ENCODE results near the gene STAT6.

The STAT6 gene

DNA sequence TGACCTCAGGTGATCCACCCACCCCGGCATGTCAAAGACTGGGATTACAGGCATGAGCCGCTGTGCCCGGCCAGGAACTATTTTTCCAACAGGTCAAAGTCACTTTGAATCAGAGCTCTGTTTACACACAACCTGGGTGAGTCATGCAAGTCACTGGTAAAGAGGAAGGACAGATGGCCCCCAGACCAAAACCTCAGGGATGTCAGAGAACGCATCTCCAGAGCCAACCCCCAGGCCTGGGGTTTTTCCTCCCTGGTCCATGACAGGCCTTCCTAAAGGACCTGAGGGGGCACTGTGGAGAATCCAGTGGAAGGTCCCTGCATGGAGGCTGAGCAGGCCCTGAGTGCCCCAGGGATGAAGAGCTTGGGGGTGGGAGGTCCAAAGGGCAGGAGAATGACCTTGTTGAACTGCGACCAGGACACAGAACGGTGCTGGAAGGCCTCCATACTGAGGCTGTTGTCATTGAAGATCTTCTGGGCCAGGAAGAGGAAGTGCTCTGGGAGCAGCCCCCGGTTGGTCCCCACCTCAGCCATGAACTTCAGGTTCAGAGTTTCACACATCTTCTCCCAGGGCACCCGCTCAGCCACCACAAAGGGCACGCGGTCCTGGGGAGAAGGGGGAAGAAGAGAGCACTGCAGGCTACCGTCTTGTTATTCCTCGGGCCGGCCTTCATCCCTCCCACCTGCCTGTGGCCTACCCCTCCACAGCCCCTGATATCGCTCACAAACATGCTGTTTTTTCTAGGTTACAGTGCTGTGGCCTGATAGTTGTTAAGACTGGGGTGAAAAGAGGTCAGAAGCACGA, 9.1 kb downstream of the STAT6 start:
- no peak for TF ChIP-seq CTCF (conservative IDR thresholded peaks at IDR 0.05; ENCODE audit: low read depth, low read length)
- Histone ChIP-seq H3K4me2 (no peak overlapping the region), H3K27ac (no peak overlapping the region), H4K20me1 (ENCODE audit: insufficient read depth) (no peaks in the 10 kb centered on the region), H3K79me2 (ENCODE audit: insufficient read depth, low read depth) (no peaks in the 10 kb centered on the region), H2AFZ (ENCODE audit: low read depth) (no peak overlapping the region), H3K4me1 (ENCODE audit: low read depth, poor library complexity, severe bottlenecking) (no peaks in the 10 kb centered on the region), H3K27me3 (ENCODE audit: insufficient read depth, low read depth) (no peaks in the 10 kb centered on the region), H3K36me3 (ENCODE audit: insufficient read depth) (no peaks in the 10 kb centered on the region), H3K9ac (no peak overlapping the region), H3K4me3 (IDR thresholded peaks at IDR 0.05; ENCODE audit: insufficient read depth, low read depth, low read length) (no peak overlapping the region)

GRCh38 chr12:57099766-57100165, 11.4 kb downstream of the STAT6 start:
- Histone ChIP-seq H2AFZ (ENCODE audit: low read depth) (no peak overlapping the region), H3K4me2 (no peak overlapping the region), H4K20me1 (ENCODE audit: insufficient read depth) (no peaks in the 10 kb centered on the region), H3K27ac (no peak overlapping the region), H3K4me3 (IDR thresholded peaks at IDR 0.05; ENCODE audit: insufficient read depth, low read depth, low read length) (no peak overlapping the region), H3K79me2 (ENCODE audit: insufficient read depth, low read depth) (no peaks in the 10 kb centered on the region), H3K36me3 (ENCODE audit: insufficient read depth) (no peaks in the 10 kb centered on the region), H3K4me1 (ENCODE audit: low read depth, poor library complexity, severe bottlenecking) (no peaks in the 10 kb centered on the region), H3K9ac (no peak overlapping the region), H3K27me3 (ENCODE audit: insufficient read depth, low read depth) (no peaks in the 10 kb centered on the region)
- no peak for TF ChIP-seq CTCF (conservative IDR thresholded peaks at IDR 0.05; ENCODE audit: low read depth, low read length)

DNA sequence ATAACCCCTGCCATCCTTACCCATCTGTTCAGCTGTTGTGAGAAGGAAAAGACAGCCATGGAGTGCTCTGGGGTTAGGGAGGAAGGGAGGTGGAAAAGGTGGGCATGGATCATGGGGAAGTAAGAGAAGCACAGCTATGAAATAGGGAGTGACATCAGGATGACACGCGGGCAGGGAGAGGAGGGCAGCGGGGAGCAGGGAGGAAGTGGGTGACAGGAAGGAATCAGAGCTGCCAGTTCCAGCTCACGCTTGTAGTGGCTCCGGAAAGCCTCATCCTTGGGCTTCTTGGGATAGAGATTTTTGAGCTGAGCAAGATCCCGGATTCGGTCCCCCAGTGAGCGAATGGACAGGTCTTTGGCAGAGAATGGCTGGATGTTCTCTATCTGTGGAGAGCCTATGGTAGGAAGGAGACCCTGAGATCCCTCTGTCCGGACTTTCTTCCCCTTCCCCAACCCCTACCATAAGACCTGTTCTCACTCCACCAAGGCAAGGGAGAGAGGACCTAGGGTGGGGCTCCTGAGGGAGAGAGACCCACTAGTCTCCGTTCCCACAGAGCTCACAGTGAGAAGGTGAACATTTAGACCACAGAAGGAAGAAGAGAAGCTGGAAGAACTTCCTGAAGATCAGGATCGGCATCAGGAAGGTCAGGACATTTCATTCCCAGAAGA, 12.0 kb downstream of the STAT6 start:
- no peak overlapping the region for H3K4me3 ChIP-seq (IDR thresholded peaks at IDR 0.05; ENCODE audit: insufficient read depth, low read depth, low read length)
- H2AFZ ChIP-seq (ENCODE audit: low read depth): no peak overlapping the region
- H4K20me1 ChIP-seq (ENCODE audit: insufficient read depth): no peaks in the 10 kb centered on the region
- H3K36me3 ChIP-seq (ENCODE audit: insufficient read depth): no peaks in the 10 kb centered on the region
- no peak overlapping the region for H3K27ac ChIP-seq
- TF ChIP-seq CTCF (conservative IDR thresholded peaks at IDR 0.05; ENCODE audit: low read depth, low read length): no peak
- no peaks in the 10 kb centered on the region for H3K4me1 ChIP-seq (ENCODE audit: low read depth, poor library complexity, severe bottlenecking)
- H3K27me3 ChIP-seq (ENCODE audit: insufficient read depth, low read depth): no peaks in the 10 kb centered on the region
- H3K4me2 ChIP-seq: no peak overlapping the region
- no peak overlapping the region for H3K9ac ChIP-seq
- H3K79me2 ChIP-seq (ENCODE audit: insufficient read depth, low read depth): no peaks in the 10 kb centered on the region

GRCh38 chr12:57098546-57098945, 12.6 kb downstream of the STAT6 start:
- Histone ChIP-seq H3K27me3 (ENCODE audit: insufficient read depth, low read depth) (no peaks in the 10 kb centered on the region), H2AFZ (ENCODE audit: low read depth) (no peak overlapping the region), H3K79me2 (ENCODE audit: insufficient read depth, low read depth) (no peaks in the 10 kb centered on the region), H3K4me1 (ENCODE audit: low read depth, poor library complexity, severe bottlenecking) (no peaks in the 10 kb centered on the region), H3K36me3 (ENCODE audit: insufficient read depth) (no peaks in the 10 kb centered on the region), H4K20me1 (ENCODE audit: insufficient read depth) (no peaks in the 10 kb centered on the region), H3K4me2 (no peak overlapping the region), H3K27ac (no peak overlapping the region), H3K9ac (no peak overlapping the region), H3K4me3 (IDR thresholded peaks at IDR 0.05; ENCODE audit: insufficient read depth, low read depth, low read length) (no peak overlapping the region)
- no peak for TF ChIP-seq CTCF (conservative IDR thresholded peaks at IDR 0.05; ENCODE audit: low read depth, low read length)

Data from KMS-11 (cell line).